SK-N-MC (cell line): Measurements from ENCODE around the gene DRD5.
"Not testable (repeated sequence)": the region's sequence is repeated elsewhere in the genome, so short reads cannot be mapped to it uniquely, and the experiment has no call there.

ENCODE experiments used
- DNase-seq: peaks from one replicate; pipeline ENCODE4 v3.0.0-alpha.2; 2011; ENCODE audit warnings: low read depth, low spot score
- H3K27ac ChIP-seq: fragments of 200-600 bp; sonication (generic); 2 replicates; pipeline ENCODE4 v1.5.1; 2016; ENCODE audit warnings: mixed run types
- H3K36me3 ChIP-seq: fragments of 200-600 bp; sonication (generic); 2 replicates; pipeline ENCODE4 v1.6.1; 2017; ENCODE audit warnings: antibody characterized with exemption, low read length, mixed read lengths; ENCODE audit not compliant: insufficient read depth
- H3K4me3 ChIP-seq: fragments of 200-600 bp; sonication (generic); 2 replicates; pipeline ENCODE4 v1.5.1; 2016
- H3K9ac ChIP-seq: fragments of 200-600 bp; sonication (generic); 2 replicates; pipeline ENCODE4 v1.8.0; 2017; ENCODE audit warnings: mixed run types, mixed read lengths; ENCODE audit not compliant: insufficient read length
- H3K9me3 ChIP-seq: fragments of 200-600 bp; sonication (generic); 2 replicates; pipeline ENCODE4 v1.6.1; 2017; ENCODE audit warnings: low read depth, mild to moderate bottlenecking, antibody characterized with exemption, low read length, moderate library complexity, mixed read lengths
- EZH2 ChIP-seq: fragments of 200-600 bp; sonication (generic); IDR thresholded peaks from one replicate; pipeline ENCODE4 v1.6.1; 2017; ENCODE audit warnings: antibody characterized with exemption
- FOXP2 ChIP-seq: optimal IDR thresholded peaks from 2 replicates; pipeline ENCODE3; 2011; ENCODE audit warnings: mild to moderate bottlenecking, moderate library complexity; ENCODE audit not compliant: insufficient read depth; ENCODE audit errors: extremely low read length, control extremely low read depth
- POLR2AphosphoS5 ChIP-seq: IDR thresholded peaks from 2 replicates; pipeline ENCODE4 v1.6.1; 2012; ENCODE audit warnings: mild to moderate bottlenecking, low read depth, low read length, borderline replicate concordance

Gene DRD5

DNA sequence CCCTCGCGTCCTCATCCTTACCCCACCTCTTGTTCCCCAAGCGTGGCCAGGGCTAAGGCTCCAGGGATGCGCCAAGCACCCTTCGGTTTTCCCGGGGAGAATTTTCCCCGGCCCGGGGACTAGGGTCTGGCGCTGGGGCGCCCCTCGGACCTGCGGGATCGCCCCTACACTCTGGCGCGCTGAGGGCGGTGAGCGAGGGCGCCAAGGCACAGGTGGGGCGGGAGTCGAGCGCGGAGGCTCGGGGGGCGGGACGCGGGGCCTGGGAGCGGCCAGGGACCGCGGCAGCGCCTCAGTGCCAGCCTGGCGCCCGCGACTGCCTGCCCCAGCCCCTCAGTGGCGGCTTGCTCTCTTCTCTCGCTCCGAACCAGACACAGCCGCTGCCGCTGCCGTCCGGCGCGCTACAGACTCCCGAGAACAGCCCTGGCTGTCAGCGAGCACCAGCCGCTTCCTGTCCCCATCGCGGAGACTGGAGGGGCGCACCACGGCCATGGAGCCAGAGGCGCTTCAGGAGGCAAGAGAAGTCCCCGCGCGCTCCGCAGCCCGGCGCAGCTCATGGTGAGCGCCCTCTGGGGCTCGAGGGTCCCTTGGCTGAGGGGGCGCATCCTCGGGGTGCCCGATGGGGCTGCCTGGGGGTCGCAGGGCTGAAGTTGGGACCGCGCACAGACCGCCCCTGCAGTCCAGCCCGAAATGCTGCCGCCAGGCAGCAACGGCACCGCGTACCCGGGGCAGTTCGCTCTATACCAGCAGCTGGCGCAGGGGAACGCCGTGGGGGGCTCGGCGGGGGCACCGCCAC is at the start of gene DRD5:
Gene DRD5 (plus strand): TSS at position 292 of the 793 bp plus-strand sequence. CDS start 396 bp downstream, at position 688.
- no peaks in the 10 kb centered on the region for H3K36me3 ChIP-seq
- TF ChIP-seq FOXP2 (no peak), EZH2 (no peak), POLR2AphosphoS5 (no peak)
- H3K4me3 ChIP-seq, result no peak within 1 kb of the TSS
- H3K9ac ChIP-seq, result no peak within 1 kb of the TSS
- H3K27ac ChIP-seq, result no peak within 1 kb of the TSS
- H3K9me3 ChIP-seq, result no peaks in the 10 kb centered on the region
- DNase-seq, result no peak

DNA sequence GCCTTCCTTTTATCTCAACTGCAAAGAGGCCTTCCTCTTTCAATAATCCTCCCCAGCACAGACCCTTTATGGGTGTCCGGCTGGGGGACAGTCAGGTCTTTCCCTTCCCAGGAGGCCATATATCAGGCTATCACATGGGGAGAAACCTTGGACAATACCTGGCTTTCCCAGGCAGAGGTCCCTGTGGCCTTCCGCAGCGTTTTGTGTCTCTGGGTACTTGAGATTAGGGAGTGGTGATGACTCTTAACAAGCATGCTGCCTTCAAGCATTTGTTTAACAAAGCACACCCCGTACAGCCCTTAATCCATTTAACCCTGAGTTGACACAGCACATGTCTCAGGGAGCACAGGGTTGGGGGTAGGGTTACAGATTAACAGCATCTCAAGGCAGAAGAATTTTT is 49.2 kb upstream of the DRD5 start:
- not testable (repeated sequence) for H3K9me3 ChIP-seq, H3K9ac ChIP-seq, DNase-seq, H3K36me3 ChIP-seq, H3K27ac ChIP-seq, H3K4me3 ChIP-seq

DNA sequence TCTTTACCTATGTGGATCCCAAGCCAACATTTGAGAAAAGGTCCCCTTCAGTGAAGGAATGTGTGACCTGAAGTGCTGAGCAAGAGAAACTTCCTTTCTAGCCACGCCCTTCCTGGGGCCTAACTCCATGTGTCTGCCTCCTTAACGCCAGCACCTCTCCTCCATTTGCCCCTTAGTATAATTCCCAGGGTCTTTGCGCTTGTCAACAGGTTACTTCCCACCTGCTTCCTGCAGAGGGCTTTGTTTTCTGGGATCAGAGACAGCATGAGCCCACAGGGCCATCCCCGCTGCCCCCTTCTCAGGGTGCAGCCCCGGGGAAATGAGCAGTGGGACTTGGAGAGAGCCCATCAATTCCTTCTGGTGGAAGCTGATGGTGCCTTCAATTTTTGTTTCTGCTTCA is 45.9 kb upstream of the DRD5 start:
- H3K9ac ChIP-seq, result no peak overlapping the region
- H3K4me3 ChIP-seq, result no peak overlapping the region
- DNase-seq, result no peak
- H3K9me3 ChIP-seq, result no peaks in the 10 kb centered on the region
- H3K36me3 ChIP-seq, result no peaks in the 10 kb centered on the region
- TF ChIP-seq EZH2 (no peak), FOXP2 (no peak), POLR2AphosphoS5 (no peak)
- H3K27ac ChIP-seq, result no peak overlapping the region

DNA sequence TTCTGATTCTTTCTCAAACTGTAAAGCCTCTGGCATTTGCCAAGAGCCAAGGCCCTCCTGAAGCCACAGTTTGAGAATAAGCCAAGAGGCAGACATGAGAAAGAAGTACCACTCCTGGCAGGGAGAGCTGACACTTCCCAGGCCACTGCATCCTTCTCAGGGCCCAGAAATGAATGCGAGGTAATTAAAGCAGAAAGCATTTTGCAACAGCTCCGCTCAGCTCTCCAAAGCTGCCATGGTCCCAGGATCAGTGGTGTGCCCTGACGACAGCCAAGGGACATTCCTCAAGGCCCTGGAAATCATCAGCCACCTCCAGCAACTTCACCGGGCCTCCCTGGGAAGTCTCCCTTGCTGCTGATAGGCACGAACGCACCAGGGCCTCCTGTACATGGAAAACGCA is 44.2 kb upstream of the DRD5 start:
- H3K36me3 ChIP-seq, H3K9me3 ChIP-seq, H3K4me3 ChIP-seq, H3K27ac ChIP-seq, DNase-seq, H3K9ac ChIP-seq: not testable (repeated sequence)

DNA sequence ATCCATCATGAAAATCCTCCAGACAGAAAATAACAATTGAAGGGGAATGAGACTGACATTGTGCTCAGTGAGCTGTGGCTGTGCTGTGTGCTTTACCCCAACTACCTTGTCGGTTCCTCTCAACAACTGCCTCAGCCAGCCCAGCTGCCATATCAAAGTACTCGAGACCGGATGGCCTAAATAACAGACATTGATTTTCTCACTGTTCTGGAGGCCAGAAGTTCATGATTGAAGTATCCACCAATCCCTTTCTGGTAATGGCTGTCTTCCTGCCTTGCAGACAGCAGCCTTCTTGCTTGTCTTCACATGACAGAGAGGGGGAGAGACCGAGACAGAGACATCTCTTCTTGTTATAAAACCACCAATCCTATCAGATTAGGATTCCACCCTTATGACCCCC is 37.6 kb upstream of the DRD5 start:
- H3K27ac ChIP-seq, H3K4me3 ChIP-seq, DNase-seq, H3K9me3 ChIP-seq, H3K36me3 ChIP-seq, H3K9ac ChIP-seq: not testable (repeated sequence)

DNA sequence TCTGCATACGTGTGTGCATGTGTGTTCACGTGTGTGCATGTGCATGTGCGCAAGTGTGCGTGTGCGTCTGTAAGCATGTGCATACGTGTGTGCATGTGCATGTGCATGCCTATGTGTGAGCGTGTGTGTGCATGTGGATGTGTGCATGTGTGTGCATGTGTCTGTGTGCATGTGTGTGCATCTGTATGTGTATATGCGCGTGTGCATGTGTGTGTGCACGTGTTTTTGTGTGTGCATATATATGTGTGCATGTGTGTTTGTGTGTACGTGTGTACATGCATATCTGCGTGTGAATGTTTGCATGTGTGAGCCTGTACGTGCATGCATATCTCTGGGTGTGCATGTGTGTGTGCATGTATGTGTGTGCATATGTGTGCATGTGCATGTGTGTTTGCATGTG is 35.7 kb upstream of the DRD5 start:
- no peak for DNase-seq
- Histone ChIP-seq H3K4me3 (no peak overlapping the region), H3K36me3 (no peaks in the 10 kb centered on the region), H3K9me3 (no peaks in the 10 kb centered on the region), H3K27ac (no peak overlapping the region), H3K9ac (no peak overlapping the region)
- TF ChIP-seq EZH2, result no peak
- TF ChIP-seq FOXP2, result no peak
- no peak for TF ChIP-seq POLR2AphosphoS5

DNA sequence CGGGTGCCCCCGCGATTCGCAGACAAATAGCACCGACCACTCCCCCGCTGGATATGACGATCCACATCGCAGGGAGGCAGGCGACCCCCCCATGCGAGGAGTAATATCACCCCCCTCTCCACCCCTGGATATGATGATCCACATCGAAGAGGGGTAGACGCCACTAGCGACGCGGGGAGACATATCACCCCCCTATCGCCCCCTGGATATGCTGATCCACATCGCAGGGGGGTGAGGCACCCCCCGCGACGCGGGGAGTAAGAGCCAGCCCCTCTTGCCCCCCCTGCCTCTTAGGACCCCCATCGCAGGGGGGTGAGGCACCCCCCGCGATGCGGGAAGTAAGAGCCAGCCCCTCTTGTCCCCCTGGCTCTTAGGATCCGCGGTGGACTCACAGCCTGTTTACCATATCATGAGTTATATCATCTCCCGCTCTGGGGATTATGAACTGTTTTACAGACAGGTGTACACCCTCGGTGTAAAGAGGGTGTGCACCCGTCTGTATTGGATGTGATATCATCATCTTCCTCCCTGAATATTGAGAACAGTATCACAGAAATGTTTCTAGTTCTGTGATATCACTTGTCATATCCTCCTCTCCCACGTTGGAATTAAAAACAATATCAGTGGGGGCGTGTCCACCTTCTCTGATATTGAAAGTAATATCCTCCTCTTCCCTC is 22.7 kb upstream of the DRD5 start:
- DNase-seq, result no peak
- Histone ChIP-seq H3K9me3 (no peaks in the 10 kb centered on the region), H3K27ac (no peak overlapping the region), H3K36me3 (no peaks in the 10 kb centered on the region), H3K4me3 (no peak overlapping the region), H3K9ac (no peak overlapping the region)
- TF ChIP-seq POLR2AphosphoS5 (no peak), EZH2 (no peak), FOXP2 (no peak)

DNA sequence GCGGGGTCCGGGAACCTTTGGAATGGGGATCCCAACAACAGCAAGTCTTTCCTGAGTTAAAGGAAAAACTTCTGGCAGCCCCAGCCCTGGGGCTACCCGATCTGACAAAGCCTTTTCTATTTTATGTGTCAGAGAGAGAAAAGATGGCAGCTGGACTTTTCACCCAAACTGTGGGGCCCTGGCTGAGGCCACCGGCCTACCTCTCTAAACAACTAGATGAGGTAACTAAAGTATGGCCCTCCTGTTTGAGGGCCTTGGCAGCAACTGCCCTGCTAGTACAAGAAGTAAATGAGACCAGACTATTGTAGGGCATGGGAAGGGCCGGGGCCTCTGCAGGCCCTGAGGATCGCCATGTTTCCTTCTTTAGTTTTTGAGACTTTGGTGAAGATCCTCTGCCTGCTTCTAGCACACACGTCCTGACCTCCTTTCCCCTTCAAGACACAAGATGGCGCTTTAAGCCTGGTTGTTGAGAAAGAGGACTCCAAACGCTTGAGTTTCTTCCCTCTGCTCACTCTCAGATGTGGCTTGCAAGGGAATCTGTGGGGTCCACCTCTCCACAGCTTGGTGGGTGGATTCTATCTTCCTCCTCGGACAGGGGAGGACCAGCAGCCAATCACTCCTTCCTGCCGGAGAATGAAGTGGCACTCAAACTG is 18.5 kb upstream of the DRD5 start:
- Histone ChIP-seq H3K36me3 (no peaks in the 10 kb centered on the region), H3K9me3 (no peaks in the 10 kb centered on the region), H3K27ac (no peak overlapping the region), H3K9ac (no peak overlapping the region), H3K4me3 (no peak overlapping the region)
- DNase-seq, result no peak
- TF ChIP-seq EZH2, result no peak
- TF ChIP-seq POLR2AphosphoS5, result no peak
- no peak for TF ChIP-seq FOXP2
